ENCODE measurements around the gene RYK. TPM values are rescaled to one million over a fixed set of nuclear protein-coding genes. Genes with fewer than 3 reads are reported as not detected.

Gene RYK
- total RNA-seq, 1 experiment from 2014 or later = 76.1 TPM

- no TSS peak for BruUV-seq (replicated peaks)
- Mint-ChIP-seq H3K4me1 (ENCODE audit: insufficient read depth, unreplicated experiment) (peaks cover 5% of the 10 kb centered on the region), H3K27me3 (ENCODE audit: insufficient read depth, unreplicated experiment) (no peaks in the 10 kb centered on the region), H3K9me3 (ENCODE audit: unreplicated experiment) (no peaks in the 10 kb centered on the region), H3K4me3 (ENCODE audit: unreplicated experiment) (no peak overlapping the region), H3K36me3 (ENCODE audit: insufficient read depth, unreplicated experiment) (peaks cover 32% of the 10 kb centered on the region), H3K27ac (ENCODE audit: low read depth, unreplicated experiment) (no peak overlapping the region)
- intact Hi-C loops (cut with micrococcal nuclease) = no loop called here
- ChIA-PET CTCF (interaction anchor here (0.6 to 1.0 kb wide), 2 partner anchors 136 to 205 kb away, joined by 3 to 5 read pairs; no protein-coding TSS in a partner anchor), POLR2A (interaction anchor here (1.4 kb wide), 1 partner anchor 15 kb away, joined by 4 read pairs; no protein-coding TSS in a partner anchor)
- no peak for DNase-seq (ENCODE audit: unreplicated experiment)
- no peak for TF ChIP-seq CTCF (IDR thresholded peaks at IDR 0.05; ENCODE audit: unreplicated experiment)
These were observed 101.4 kb downstream of the RYK start for GRCh38 chr3:134149286-134149685.

- TF ChIP-seq CTCF (IDR thresholded peaks at IDR 0.05; ENCODE audit: unreplicated experiment) = no peak
- intact Hi-C loops (cut with micrococcal nuclease) = no loop called here
- ChIA-PET CTCF (interaction anchor here (0.6 to 1.3 kb wide), 5 partner anchors 135 to 221 kb away, joined by 3 to 7 read pairs (median 4); no protein-coding TSS in a partner anchor), POLR2A (interaction anchor here (0.6 to 1.4 kb wide), 3 partner anchors 16 to 54 kb away, joined by 3 to 4 read pairs (median 3); no protein-coding TSS in a partner anchor)
- no peaks in the 10 kb centered on the region for H3K9me3 Mint-ChIP-seq (ENCODE audit: unreplicated experiment)
- peaks cover 5% of the 10 kb centered on the region for H3K4me1 Mint-ChIP-seq (ENCODE audit: insufficient read depth, unreplicated experiment)
- H3K27ac Mint-ChIP-seq (ENCODE audit: low read depth, unreplicated experiment) = no peak overlapping the region
- no peaks in the 10 kb centered on the region for H3K27me3 Mint-ChIP-seq (ENCODE audit: insufficient read depth, unreplicated experiment)
- H3K4me3 Mint-ChIP-seq (ENCODE audit: unreplicated experiment) = no peak overlapping the region
- BruUV-seq (replicated peaks) = no TSS peak
- no peak for DNase-seq (ENCODE audit: unreplicated experiment)
- peaks cover 25% of the 10 kb centered on the region for H3K36me3 Mint-ChIP-seq (ENCODE audit: insufficient read depth, unreplicated experiment)
These were observed 102.1 kb downstream of the RYK start for GRCh38 chr3:134148534-134148933.

GRCh38 chr3:134147411-134147810, 103.2 kb downstream of the RYK start:
- H3K36me3 Mint-ChIP-seq (ENCODE audit: insufficient read depth, unreplicated experiment) = peaks cover 14% of the 10 kb centered on the region
- intact Hi-C loops (cut with micrococcal nuclease) = no loop called here
- no peak overlapping the region for H3K27ac Mint-ChIP-seq (ENCODE audit: low read depth, unreplicated experiment)
- peaks cover 5% of the 10 kb centered on the region for H3K4me1 Mint-ChIP-seq (ENCODE audit: insufficient read depth, unreplicated experiment)
- BruUV-seq (replicated peaks) = no TSS peak
- H3K27me3 Mint-ChIP-seq (ENCODE audit: insufficient read depth, unreplicated experiment) = no peaks in the 10 kb centered on the region
- POLR2A ChIA-PET = no interaction called here
- no peak for DNase-seq (ENCODE audit: unreplicated experiment)
- H3K4me3 Mint-ChIP-seq (ENCODE audit: unreplicated experiment) = no peak overlapping the region
- CTCF ChIA-PET = interaction anchor here (0.6 to 1.3 kb wide), 4 partner anchors 205 to 569 kb away, joined by 3 to 7 read pairs (median 4); no protein-coding TSS in a partner anchor
- no peaks in the 10 kb centered on the region for H3K9me3 Mint-ChIP-seq (ENCODE audit: unreplicated experiment)
- TF ChIP-seq CTCF (IDR thresholded peaks at IDR 0.05; ENCODE audit: unreplicated experiment) = no peak

GRCh38 chr3:134146666-134147065, 104.0 kb downstream of the RYK start:
- no peak for TF ChIP-seq CTCF (IDR thresholded peaks at IDR 0.05; ENCODE audit: unreplicated experiment)
- Mint-ChIP-seq H3K4me1 (ENCODE audit: insufficient read depth, unreplicated experiment) (peaks cover 5% of the 10 kb centered on the region), H3K4me3 (ENCODE audit: unreplicated experiment) (no peak overlapping the region), H3K36me3 (ENCODE audit: insufficient read depth, unreplicated experiment) (peaks cover 6% of the 10 kb centered on the region), H3K27ac (ENCODE audit: low read depth, unreplicated experiment) (no peak overlapping the region), H3K9me3 (ENCODE audit: unreplicated experiment) (peaks cover 6% of the 10 kb centered on the region), H3K27me3 (ENCODE audit: insufficient read depth, unreplicated experiment) (no peaks in the 10 kb centered on the region)
- DNase-seq (ENCODE audit: unreplicated experiment) = no peak
- BruUV-seq (replicated peaks) = no TSS peak
- ChIA-PET POLR2A (no interaction called here), CTCF (interaction anchor here (0.5 kb wide), 1 partner anchor 13 kb away, joined by 3 read pairs; no protein-coding TSS in a partner anchor)
- intact Hi-C loops (cut with micrococcal nuclease) = no loop called here
